Esophagus squamous epithelium (tissue), 4 donors: Measurements from ENCODE around the gene CIAO2B.

ENCODE experiments used
- CTCF ChIP-seq, 6 experiments: fragments of 450-650 bp in 4 of 6; fragments of 200-600 bp in 2 of 6; sonication (generic) in 2 of 6; IDR thresholded peaks; one replicate each; pipeline ENCODE4 v1.5.1; 2016 to 2019; ENCODE audit warnings: antibody characterized with exemption in 6 of 6, mild to moderate bottlenecking in 4 of 6, moderate library complexity in 4 of 6
- POLR2A ChIP-seq, 4 donors: fragments of 450-650 bp; IDR thresholded peaks; one replicate each; pipeline ENCODE4 v1.6.1; 2017; ENCODE audit warnings: antibody characterized with exemption in 4 of 4, mild to moderate bottlenecking in 4 of 4, moderate library complexity in 3 of 4

DNA sequence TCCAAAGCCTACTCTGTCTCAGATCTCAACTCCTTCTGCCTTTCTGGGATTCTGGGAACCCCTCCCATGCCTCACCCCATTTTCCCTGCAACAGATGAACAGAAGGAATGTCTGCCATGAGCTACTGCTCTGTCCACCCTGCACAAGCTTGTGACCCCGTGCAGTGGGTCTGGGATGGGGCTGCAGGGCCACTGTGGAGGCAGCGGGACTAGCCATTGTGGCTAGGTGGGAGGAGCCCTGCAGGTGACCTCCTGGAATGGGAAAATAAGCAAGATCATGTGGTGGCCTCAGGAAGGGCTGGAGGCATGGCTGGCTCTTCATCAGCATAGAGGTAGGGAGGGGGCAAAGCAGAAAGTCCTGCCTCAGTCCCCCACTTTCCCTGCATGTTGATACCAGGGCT lies 40.1 kb downstream of the CIAO2B start:
- no peak for TF ChIP-seq CTCF (IDR thresholded peaks at IDR 0.05)
- TF ChIP-seq POLR2A (IDR thresholded peaks at IDR 0.05) = no peak
